Transverse colon (tissue), 4 donors: Measurements from ENCODE around the gene SNX8. TPM values are rescaled to one million over a fixed set of nuclear protein-coding genes. Genes with fewer than 3 reads are reported as not detected.

ENCODE experiments used
- DNase-seq: peaks from one replicate; pipeline ENCODE4 v3.0.0-alpha.2; 2019
- H3K27ac ChIP-seq, 4 donors: fragments of 200-600 bp; sonication (generic); 2 replicates each; pipeline ENCODE4 v1.5.1; 2016 to 2018; ENCODE audit warnings: inconsistent platforms in 4 of 4
- H3K27me3 ChIP-seq: fragments of 200-600 bp; sonication (generic); 2 replicates; pipeline ENCODE4 v1.5.1; 2017; ENCODE audit warnings: inconsistent platforms
- H3K36me3 ChIP-seq, 4 donors: fragments of 200-600 bp; sonication (generic); 2 replicates each; pipeline ENCODE4 v1.5.1; 2017 to 2019; ENCODE audit warnings: inconsistent platforms in 4 of 4
- H3K4me1 ChIP-seq, 4 donors: fragments of 200-600 bp; sonication (generic); 2 replicates each; pipeline ENCODE4 v1.5.1; 2017 to 2020; ENCODE audit warnings: inconsistent platforms in 4 of 4
- H3K4me3 ChIP-seq, 4 donors: fragments of 200-600 bp; sonication (generic); 1 replicate in 1 of 4; 2 replicates in 3 of 4; pipeline versions ENCODE4 v1.5.1 to v1.6.1; 2017 to 2019; ENCODE audit warnings: inconsistent platforms in 4 of 4
- H3K9me3 ChIP-seq, 2 donors: fragments of 200-600 bp; sonication (generic); 2 replicates each; pipeline ENCODE4 v1.5.1; 2017 to 2019; ENCODE audit warnings: inconsistent platforms in 2 of 2
- EP300 ChIP-seq: sonication (generic); formaldehyde crosslinking; IDR thresholded peaks from one replicate; pipeline ENCODE4 v1.6.1; 2017; ENCODE audit warnings: antibody characterized with exemption, low read depth
- POLR2A ChIP-seq: fragments of 450-650 bp; IDR thresholded peaks from one replicate; pipeline ENCODE4 v1.6.1; 2016; ENCODE audit warnings: antibody characterized with exemption, mild to moderate bottlenecking, moderate library complexity
- POLR2AphosphoS5 ChIP-seq, 3 donors: sonication (generic); formaldehyde crosslinking; IDR thresholded peaks; one replicate each; pipeline ENCODE4 v1.6.1; 2016; ENCODE audit warnings: antibody characterized with exemption in 3 of 3
- WGBS, 2 donors: methylation state at CpG; one replicate each; pipeline ENCODE4 v1.1.5; 2018; ENCODE audit warnings: low coverage in 1 of 2; 5-methylcytosine and 5-hydroxymethylcytosine counted together
- in situ Hi-C, 4 donors: fragments of 200-750 bp; cut with MboI; loops; one replicate each; pipeline versions ENCODE4 v1.15.0 to v1.15.1; 2017; ENCODE audit warnings: low sequenced_read_pairs in 3 of 4, low pct_ligation_motif_present in 1 of 4, low pct_unique_long_range_greater_than_20kb in 1 of 4
- intact Hi-C: fragments of 100-400 bp; cut with DNase I; formaldehyde crosslinking; loops from one replicate; pipeline ENCODE4 v1.15.1; 2023; ENCODE audit warnings: low total_unique reads
- total RNA-seq, 4 donors: library from RNA; depleted of rRNA; stranded (reverse); fragments of >200 nt; gene quantifications; one replicate each; pipeline ENCODE4 v1.1.0, GENCODE V29; 2016
- TF ChIP-seq, protein P1 (sequence below), 5 experiments: fragments of 200-600 bp in 3 of 5; fragments of 450-650 bp in 2 of 5; sonication (generic) in 3 of 5; IDR thresholded peaks; 1 replicate in 2 of 5; 2 replicates in 3 of 5; pipeline ENCODE4 v1.5.1; 2016 to 2017; ENCODE audit warnings: antibody characterized with exemption in 5 of 5, inconsistent platforms in 3 of 5, mild to moderate bottlenecking in 2 of 5, moderate library complexity in 1 of 5

SNX8 gene
- total RNA-seq, 4 donors from 2014 or later = 3.8 to 27.3 (median 9.2) TPM

- Histone ChIP-seq H3K4me1 (peaks cover 0 to 8% (median 5%) of the 10 kb centered on the region in 4 donors), H3K9me3 (no peaks in the 10 kb centered on the region), H3K36me3 (no peaks in the 10 kb centered on the region), H3K27me3 (no peaks in the 10 kb centered on the region), H3K27ac (peak overlapping the region in 1 of 4 donors; percentile 46), H3K4me3 (no peak overlapping the region)
- no peak for DNase-seq
- in situ Hi-C loops (loop anchor here in 3 of 4 donors (25.0 kb wide), 2 partner anchors 542 to 617 kb away; partner anchors contain the start of gene ELFN1 (in 2 of the 3)), intact Hi-C loops (loop anchor here (10.0 kb wide), 1 partner anchor 540 kb away; no protein-coding TSS in a partner anchor)
- 96 to 97% methylated on average over 10 to 11 of the region's 11 CpGs for WGBS, 2 donors
- no peak for TF ChIP-seq POLR2AphosphoS5 (IDR thresholded peaks at IDR 0.05)
- TF ChIP-seq, protein P1, sequence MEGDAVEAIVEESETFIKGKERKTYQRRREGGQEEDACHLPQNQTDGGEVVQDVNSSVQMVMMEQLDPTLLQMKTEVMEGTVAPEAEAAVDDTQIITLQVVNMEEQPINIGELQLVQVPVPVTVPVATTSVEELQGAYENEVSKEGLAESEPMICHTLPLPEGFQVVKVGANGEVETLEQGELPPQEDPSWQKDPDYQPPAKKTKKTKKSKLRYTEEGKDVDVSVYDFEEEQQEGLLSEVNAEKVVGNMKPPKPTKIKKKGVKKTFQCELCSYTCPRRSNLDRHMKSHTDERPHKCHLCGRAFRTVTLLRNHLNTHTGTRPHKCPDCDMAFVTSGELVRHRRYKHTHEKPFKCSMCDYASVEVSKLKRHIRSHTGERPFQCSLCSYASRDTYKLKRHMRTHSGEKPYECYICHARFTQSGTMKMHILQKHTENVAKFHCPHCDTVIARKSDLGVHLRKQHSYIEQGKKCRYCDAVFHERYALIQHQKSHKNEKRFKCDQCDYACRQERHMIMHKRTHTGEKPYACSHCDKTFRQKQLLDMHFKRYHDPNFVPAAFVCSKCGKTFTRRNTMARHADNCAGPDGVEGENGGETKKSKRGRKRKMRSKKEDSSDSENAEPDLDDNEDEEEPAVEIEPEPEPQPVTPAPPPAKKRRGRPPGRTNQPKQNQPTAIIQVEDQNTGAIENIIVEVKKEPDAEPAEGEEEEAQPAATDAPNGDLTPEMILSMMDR (IDR thresholded peaks at IDR 0.05) = no peak
- no peak for TF ChIP-seq POLR2A
- no peak for TF ChIP-seq EP300
Observed at GRCh38 chr7:2204446-2204845, 109.8 kb downstream of the SNX8 start.

DNA sequence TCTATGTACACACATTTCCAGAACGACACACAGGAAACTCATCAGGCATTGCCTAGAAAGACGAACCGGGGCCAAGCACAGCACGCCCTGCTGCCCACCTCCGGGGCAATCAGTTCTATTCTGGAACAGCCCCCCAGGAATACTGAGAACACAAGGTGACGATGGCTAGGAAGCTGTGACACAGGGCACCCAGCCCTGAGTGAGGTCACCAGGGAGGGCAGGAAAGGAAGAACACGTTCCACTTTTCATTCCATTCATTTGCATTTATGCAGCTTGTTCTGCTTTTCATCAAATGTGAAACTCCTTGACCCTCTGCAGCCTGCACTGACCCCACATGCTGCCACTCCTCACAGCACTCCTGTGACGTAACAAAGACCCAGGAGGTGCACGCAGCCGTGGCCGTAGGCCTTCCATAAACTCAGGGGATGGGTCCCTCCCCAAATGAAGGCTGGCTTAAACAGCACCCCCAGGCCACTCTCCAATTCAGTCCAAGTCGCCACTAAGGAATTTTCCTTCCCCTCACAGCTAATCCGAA, 110.4 kb downstream of the SNX8 start:
- Histone ChIP-seq H3K27ac (peak overlapping the region in 1 of 4 donors; percentile 46), H3K4me3 (no peak overlapping the region), H3K27me3 (no peaks in the 10 kb centered on the region), H3K9me3 (no peaks in the 10 kb centered on the region), H3K36me3 (no peaks in the 10 kb centered on the region), H3K4me1 (peaks cover 0 to 8% (median 5%) of the 10 kb centered on the region in 4 donors)
- intact Hi-C loops = loop anchor here (10.0 kb wide), 1 partner anchor 539 kb away; no protein-coding TSS in a partner anchor
- TF ChIP-seq, protein P1 (IDR thresholded peaks at IDR 0.05) = no peak
- TF ChIP-seq EP300 (no peak), POLR2AphosphoS5 (IDR thresholded peaks at IDR 0.05) (no peak)
- 71% methylated on average over 13 of the region's 13 CpGs; no CpG with 5 or more reads in 1 of the 2 donors for WGBS, 2 donors
- DNase-seq = no peak
- in situ Hi-C loops = loop anchor here in 3 of 4 donors (25.0 kb wide), 2 partner anchors 542 to 617 kb away; partner anchors contain the start of gene ELFN1 (in 2 of the 3)

DNA sequence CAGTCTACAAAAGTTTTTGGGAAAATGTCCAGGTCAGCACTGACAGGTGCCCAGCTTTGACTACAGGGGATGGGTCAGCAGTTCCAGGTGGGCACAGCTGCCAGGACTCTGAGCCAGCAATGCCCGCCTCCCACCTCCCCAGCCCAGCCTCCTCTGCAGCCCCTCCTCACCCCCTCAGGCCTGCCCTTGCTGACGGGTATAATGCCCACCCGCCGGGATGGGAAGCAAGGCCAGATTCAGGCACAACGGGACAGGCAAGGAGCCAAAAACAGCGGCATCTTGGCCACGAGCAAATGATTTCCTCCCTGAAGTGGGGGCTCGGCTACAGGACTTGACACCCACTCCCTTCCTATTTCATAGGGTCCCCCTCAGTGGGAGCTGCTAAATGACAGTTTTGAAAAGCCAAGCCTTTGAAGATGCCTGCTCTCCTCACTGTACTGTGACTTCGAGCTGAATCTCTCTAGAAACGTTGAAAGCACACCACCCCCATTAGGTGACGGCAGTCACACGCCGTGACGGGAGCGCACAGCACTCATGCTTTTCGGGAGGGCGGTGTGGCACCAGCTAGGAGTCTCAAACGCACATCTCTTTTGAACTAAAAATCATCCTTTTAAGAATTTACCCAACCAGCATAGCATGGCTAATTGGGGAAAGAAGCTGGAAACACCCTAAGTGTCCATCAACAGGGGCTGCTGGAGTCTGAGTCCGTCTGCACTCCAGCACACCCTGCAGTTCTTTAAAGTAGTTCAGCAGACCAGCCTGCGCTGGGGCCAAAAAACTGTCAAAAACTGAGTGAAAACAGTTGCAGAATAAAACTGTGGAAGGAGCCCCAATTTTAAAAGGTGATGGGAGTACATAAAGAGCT, 111.1 kb downstream of the SNX8 start:
- Histone ChIP-seq H3K27ac (peak overlapping the region in 1 of 4 donors; percentile 46), H3K4me3 (no peak overlapping the region), H3K36me3 (no peaks in the 10 kb centered on the region), H3K9me3 (no peaks in the 10 kb centered on the region), H3K4me1 (peaks cover 0 to 8% (median 5%) of the 10 kb centered on the region in 4 donors), H3K27me3 (no peaks in the 10 kb centered on the region)
- 89 to 100% methylated on average over 1 to 20 of the region's 20 CpGs for WGBS, 2 donors
- no peak for DNase-seq
- TF ChIP-seq POLR2AphosphoS5 (IDR thresholded peaks at IDR 0.05) = peak in 1 of 3 donors; percentile 14
- no peak for TF ChIP-seq EP300
- TF ChIP-seq, protein P1 (IDR thresholded peaks at IDR 0.05) = no peak
- TF ChIP-seq POLR2A = no peak
- intact Hi-C loops (loop anchor here (10.0 kb wide), 1 partner anchor 538 kb away; no protein-coding TSS in a partner anchor), in situ Hi-C loops (loop anchor here in 3 of 4 donors (25.0 kb wide), 2 partner anchors 541 to 616 kb away; partner anchors contain the start of gene ELFN1 (in 2 of the 3))

DNA sequence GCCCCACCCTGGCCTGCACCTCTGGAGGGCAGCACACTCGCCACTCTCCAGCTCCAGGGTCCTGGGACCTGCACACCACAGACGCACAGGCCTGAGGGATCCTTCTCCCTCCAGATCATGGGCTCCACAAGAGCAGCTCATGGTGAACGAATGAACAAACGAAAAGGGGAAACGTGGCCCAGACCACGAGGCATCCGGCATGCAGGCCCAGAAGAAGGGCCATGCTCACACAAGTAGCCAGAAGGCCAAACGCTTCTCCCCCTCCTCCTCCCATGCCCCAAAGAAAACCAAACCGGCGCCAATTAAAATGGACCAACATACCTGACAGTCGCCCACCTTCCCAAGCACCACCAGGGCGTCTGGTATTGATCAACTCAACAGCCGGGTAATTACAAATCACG, 111.9 kb downstream of the SNX8 start:
- peaks cover 0 to 8% (median 5%) of the 10 kb centered on the region in 4 donors for H3K4me1 ChIP-seq
- no peaks in the 10 kb centered on the region for H3K36me3 ChIP-seq
- no peaks in the 10 kb centered on the region for H3K27me3 ChIP-seq
- no peak overlapping the region for H3K27ac ChIP-seq
- no peak overlapping the region for H3K4me3 ChIP-seq
- TF ChIP-seq, protein P1 (IDR thresholded peaks at IDR 0.05) = no peak
- TF ChIP-seq POLR2AphosphoS5 (IDR thresholded peaks at IDR 0.05) = no peak
- TF ChIP-seq EP300 = no peak
- no peak for TF ChIP-seq POLR2A
- WGBS, 2 donors = 92% methylated on average over 14 of the region's 14 CpGs; no CpG with 5 or more reads in 1 of the 2 donors
- H3K9me3 ChIP-seq = no peaks in the 10 kb centered on the region
- in situ Hi-C loops (loop anchor here in 3 of 4 donors (25.0 kb wide), 2 partner anchors 540 to 615 kb away; partner anchors contain the start of gene ELFN1 (in 2 of the 3)), intact Hi-C loops (loop anchor here (10.0 kb wide), 1 partner anchor 538 kb away; no protein-coding TSS in a partner anchor)
- DNase-seq = no peak
